HG03135 (cell line): Measurements from ENCODE around the gene ERVMER34-1.

Source experiments
- ATAC-seq: cut with Tn5 transposase; IDR thresholded peaks from one replicate; pipeline ENCODE4 v1.9.1; 2021; ENCODE audit warnings: mild to moderate bottlenecking, moderate library complexity; ENCODE audit not compliant: unreplicated experiment

Gene ERVMER34-1

GRCh38 chr4:52721968-52722815 lies 29.0 kb downstream of the ERVMER34-1 start:
- ATAC-seq = peak; percentile 98

DNA sequence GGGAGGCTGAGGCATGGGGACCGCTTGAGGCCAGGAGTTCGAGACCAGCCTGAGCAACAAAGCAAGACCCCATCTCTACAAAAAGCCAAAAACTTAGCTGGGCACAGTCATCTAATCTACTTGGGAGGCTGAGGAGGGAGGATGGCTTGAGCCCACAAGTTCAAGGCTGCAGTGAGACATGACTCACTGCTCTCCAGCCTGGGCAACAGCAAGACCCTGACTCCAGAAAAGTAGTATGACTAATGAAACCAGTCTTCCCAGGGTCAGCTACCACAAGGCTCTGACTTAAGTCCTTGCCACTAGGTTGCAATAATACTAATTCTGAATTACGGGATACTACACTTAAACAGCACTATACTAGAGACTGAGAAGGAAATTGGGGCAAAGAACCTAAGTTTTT lies 33.1 kb downstream of the ERVMER34-1 start:
- ATAC-seq = no peak

DNA sequence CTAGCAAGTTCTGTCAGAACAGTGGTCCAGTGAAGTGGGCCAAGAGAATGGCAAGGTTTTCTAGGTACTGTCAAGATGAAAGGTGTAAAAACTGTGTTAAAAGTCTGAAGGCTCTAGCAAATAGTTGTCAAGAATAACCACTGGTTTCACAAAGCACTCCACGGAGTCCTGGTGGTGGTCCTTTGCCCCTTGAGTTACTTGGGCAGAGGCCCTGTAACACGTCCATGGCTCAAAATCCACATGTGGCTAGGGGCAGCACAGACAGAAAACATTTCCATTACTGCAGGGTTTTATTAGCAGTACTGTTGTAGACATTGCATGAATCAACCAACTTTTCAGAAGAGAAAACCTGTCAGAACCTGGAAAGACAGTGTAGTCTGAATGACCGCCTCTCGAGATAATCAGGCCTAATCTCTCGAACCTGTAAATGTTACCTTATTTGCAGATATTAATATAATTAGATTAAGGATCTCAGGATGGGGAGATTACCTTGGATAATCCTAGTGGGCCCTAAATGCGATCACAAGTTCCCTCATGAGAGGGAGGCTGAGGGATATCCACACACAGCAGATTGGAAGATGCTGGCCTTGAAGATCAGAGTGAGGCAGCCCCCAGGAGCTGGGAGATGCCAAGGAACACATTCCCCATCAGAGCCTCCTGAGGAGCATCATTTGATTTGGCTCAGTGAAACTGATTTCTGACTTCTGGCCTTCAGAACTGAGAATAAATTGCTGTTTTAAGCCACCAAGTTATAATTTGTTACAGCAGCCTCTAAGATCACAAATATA lies 34.7 kb downstream of the ERVMER34-1 start:
- ATAC-seq = no peak

DNA sequence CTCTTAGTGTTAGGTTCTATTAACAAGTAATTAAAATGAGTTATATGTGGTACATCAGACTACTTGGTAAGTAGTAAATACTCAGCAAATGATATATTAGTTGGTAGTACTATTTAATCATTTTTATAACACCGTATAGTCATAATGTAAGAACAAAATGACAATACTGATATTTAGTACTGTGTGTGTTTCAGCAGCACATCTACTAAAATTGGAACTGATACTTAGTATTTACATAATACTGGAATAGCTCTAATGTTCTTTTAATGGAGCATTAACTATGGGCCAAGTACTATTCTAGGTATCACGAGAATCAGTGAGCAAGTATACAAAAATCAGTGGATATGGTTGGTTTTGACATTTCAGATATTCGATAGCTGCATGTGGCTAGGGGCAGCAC lies 35.3 kb downstream of the ERVMER34-1 start:
- ATAC-seq = no peak

GRCh38 chr4:52715255-52715897 lies 35.8 kb downstream of the ERVMER34-1 start:
- ATAC-seq = no peak

DNA sequence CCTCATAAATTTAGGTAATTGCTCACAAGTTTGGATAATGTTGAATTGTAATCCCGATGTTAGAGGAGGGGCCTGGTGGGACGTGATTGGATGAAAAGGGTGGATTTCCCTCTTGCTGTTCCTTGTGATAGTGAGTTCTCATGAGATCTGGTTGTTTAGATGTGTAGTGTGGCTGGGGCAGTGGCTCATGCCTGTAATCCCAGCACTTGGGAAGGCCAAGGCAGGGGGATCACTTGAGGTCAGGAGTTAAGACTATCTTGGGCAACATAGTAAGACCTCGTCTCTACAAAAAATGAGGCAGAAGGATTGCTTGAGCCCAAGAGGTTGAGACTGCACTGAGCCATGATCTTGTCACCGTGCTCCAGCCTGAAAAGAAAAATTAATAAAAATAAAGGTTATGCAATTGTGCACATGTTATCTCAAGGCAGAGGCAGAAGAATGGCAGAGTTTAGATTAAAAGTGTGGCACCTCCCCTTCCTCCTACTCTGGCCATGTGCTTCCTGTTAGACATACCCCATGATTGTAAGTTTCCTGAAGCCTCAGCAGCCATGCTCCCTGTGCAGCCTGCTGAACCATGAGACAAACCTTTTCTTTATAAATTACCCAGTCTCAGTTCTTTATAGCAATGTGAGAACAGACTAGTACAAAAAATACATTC lies 36.5 kb downstream of the ERVMER34-1 start:
- no peak for ATAC-seq

GRCh38 chr4:52713456-52713937 lies 37.7 kb downstream of the ERVMER34-1 start:
- ATAC-seq = no peak

- peak; percentile 95 for ATAC-seq
Measured at GRCh38 chr4:52712251-52713130, 38.7 kb downstream of the ERVMER34-1 start.

GRCh38 chr4:52711834-52712250 lies 39.4 kb downstream of the ERVMER34-1 start:
- peak; percentile 2 for ATAC-seq

- ATAC-seq = no peak
Measured at GRCh38 chr4:52711272-52711671, 40.0 kb downstream of the ERVMER34-1 start.

DNA sequence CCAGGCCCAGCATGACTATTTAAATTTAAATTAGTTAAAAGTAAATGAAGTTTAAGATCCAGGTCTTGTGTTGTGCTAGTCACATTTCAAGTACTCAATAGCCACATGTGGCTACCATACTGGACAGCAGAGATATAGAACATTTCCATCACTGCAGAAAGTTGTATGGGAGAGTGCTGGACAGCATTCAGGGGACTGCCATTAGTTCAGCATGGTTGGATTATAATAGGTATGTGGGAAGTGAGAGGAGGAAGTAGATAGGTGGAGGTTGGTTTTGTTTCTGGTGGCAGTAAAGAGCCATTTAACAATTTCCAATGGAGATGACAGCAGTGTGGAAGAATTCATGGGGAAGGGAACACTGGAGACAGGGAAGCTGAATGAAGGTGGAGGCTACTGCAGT lies 42.1 kb downstream of the ERVMER34-1 start:
- ATAC-seq = no peak

- ATAC-seq = no peak
Measured at GRCh38 chr4:52704661-52705060, 46.6 kb downstream of the ERVMER34-1 start.

- no peak for ATAC-seq
Measured at GRCh38 chr4:52704133-52704532, 47.1 kb downstream of the ERVMER34-1 start.

GRCh38 chr4:52701207-52701606 lies 50.0 kb downstream of the ERVMER34-1 start:
- peak; percentile 88 for ATAC-seq

DNA sequence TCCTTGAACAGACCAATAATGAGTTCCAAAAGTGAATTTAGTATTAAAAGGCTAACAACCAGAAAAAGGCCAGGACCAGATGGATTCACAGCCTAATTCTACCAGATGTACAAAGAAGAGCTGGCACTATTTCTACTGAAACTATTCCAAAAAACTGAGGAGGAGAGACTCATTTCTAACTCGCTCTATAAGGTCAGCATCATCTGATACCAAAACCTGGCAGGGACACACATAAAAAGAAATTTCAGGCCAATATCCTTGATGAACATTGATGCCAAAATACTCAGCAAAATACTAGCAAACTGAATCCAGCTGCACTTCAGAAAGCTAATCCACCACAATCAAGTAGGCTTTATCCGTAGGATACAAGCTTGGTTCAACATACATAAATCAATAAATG lies 56.3 kb downstream of the ERVMER34-1 start:
- ATAC-seq = no peak

DNA sequence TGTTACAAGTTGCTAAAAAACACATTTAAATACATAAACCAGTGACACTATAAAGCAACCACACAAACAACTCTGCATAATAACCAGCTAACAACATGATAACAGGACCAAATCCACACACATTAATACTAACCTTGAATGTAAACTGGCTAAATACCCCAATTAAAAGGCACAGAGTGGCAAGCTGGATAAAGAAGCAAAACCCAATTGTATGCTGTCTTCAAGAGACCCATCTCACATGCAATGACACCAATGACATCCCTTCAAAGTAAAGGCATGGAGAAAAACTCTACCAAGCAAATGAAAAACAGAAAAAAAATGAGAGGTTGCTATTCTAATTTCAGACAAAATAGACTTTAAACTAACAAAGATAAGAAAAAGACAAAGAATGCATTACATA lies 57.7 kb downstream of the ERVMER34-1 start:
- no peak for ATAC-seq
